ENCODE measurements around the gene FAM240A.

Gene FAM240A

GRCh38 chr3:46609212-46609721 lies 3.1 kb upstream of the FAM240A start:
- no peak overlapping the region for H3K27ac ChIP-seq
- TF ChIP-seq ZFX (IDR thresholded peaks at IDR 0.05) (no peak), CTCF (conservative IDR thresholded peaks at IDR 0.05) (no peak)

DNA sequence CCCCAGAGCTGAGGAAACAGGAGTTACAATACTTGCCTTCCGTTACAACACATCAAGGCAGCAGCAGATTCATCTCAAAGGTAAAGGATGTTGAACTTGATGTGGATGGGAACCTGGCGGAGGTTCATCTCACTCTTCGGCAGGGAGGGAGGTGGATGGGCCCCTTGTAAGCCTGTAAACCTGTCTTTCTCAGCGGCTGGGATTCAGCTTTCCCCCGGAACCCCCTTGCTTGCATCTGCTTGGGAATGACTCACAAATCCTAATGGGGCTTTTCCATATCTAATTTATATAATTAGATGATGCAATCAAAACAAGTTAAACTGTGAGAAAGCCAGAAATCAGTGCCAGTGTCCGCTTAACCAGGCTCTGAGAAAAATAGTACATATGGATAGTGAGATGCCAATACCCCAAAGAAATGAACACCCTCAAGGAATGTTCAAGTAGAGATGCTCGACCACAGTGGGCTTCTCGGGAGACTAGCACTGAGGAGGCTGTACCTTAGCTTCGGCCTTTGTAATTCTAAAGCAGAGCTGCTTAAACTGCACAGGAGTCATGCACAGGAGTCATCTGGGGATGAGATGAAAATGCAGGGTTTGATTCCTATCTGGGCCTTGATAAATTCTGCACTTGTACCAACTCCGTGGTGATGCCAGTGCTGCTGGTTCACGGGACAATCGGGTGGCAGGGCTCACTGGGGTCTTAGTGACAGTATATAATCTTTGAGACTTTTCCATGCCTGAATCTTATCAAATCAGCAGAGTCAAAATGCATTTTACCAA lies 2.2 kb upstream of the FAM240A start:
- H3K27ac ChIP-seq, result no peak overlapping the region

DNA sequence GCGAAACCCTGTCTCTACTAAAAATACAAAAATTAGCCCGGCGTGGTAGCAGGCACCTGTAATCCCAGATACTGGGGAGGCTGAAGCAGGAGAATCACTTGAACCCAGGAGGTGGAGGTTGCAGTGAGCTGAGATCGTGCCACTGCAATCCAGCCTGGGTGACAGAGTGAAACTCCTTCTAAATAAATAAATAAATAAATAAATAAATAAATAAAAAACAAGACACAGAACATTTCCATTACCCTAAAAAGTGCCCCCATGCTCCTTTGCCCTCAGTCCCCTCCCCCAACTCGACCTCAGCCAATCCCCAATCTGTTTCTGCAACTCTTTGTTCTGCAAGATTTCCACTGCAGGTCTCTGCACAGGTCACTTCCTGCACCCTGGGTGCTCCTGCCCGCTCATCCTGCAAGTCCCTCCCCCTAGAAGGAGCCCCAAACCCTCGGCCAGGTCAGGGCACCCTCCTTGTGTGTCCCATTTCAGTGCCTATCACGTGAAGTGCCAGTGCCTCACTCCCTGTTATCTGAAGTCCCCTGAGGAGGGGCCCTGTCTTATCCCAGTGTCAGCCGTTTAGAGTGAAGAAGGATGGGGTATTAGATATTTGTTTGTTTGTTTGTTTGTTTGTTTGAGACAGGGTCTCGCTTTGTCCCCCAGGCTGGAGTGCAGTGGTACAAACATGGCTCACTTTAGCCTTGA lies 1.1 kb downstream of the FAM240A start:
- TF ChIP-seq CTCF (conservative IDR thresholded peaks at IDR 0.05) (no peak), ZFX (IDR thresholded peaks at IDR 0.05) (no peak)
- H3K27ac ChIP-seq, result no peak overlapping the region

More for the DNA sequence above, 2.2 kb upstream of the FAM240A start:
- TF ChIP-seq CTCF (conservative IDR thresholded peaks at IDR 0.05) (no peak), ZFX (IDR thresholded peaks at IDR 0.05) (no peak)

DNA sequence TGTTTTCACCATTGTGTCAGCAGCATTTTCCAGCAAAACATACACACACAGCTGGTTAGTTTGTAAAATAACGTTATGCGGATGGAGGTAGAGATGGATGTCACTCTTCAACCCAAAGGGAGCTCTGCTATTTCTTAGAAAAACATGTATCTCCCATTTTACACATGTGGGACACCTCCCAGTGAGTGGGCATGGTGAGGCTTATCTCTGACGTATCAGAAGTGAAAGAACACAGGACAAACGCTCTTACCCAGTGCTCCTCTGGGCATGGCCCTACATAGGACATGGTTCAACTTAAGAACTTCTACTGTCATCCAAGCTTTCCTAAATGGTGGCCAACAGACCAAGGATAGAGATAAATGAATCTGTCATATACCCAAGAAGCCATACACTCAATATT lies 2.1 kb downstream of the FAM240A start:
- TF ChIP-seq CTCF (conservative IDR thresholded peaks at IDR 0.05), result no peak
- no peak for TF ChIP-seq ZFX (IDR thresholded peaks at IDR 0.05)
- no peak overlapping the region for H3K27ac ChIP-seq

- TF ChIP-seq CTCF (conservative IDR thresholded peaks at IDR 0.05) (no peak), ZFX (IDR thresholded peaks at IDR 0.05) (no peak)
- H3K27ac ChIP-seq, result no peak overlapping the region
Measured at GRCh38 chr3:46615050-46615775, 2.9 kb downstream of the FAM240A start.

DNA sequence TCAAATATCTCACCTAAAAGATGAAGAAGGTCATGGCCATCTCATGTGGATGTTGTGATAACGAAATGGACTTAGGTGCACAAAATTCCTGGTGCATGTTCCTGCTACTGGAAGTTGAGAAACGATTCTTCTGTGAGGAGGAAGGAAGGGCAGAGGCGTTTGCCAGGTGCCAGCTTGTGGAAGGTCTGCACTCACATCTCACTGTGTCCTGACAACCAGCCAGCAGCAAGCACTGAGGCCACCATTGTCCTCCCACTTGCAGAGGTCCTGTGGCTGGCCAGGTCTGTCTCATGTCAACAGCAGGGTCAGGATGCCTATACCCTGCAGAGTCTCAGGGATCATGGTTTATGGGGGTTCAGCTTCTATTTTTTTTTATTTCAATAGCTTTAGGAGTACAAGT lies 3.7 kb downstream of the FAM240A start:
- TF ChIP-seq ZFX (IDR thresholded peaks at IDR 0.05), result no peak
- no peak for TF ChIP-seq CTCF (conservative IDR thresholded peaks at IDR 0.05)
- H3K27ac ChIP-seq, result no peak overlapping the region
